OCI-LY7 (cell line): ENCODE data around the gene SPSB2. TPM values are rescaled to one million over a fixed set of nuclear protein-coding genes. Genes with fewer than 3 reads are reported as not detected.
"Not testable (repeated sequence)": the region's sequence is repeated elsewhere in the genome, so short reads cannot be mapped to it uniquely, and the experiment has no call there.

Source experiments
- BruUV-seq: library from RNA; stranded (reverse); fragments of 400-500 nt; replicated peaks from 2 replicates; lab custom pipeline; 2021; lab: Mats Ljungman, UMichigan
- CTCF ChIA-PET: fragments of 300-600 bp; sonication (Branson Sonifier 250); formaldehyde crosslinking; loops from one replicate; lab custom pipeline; 2022; ENCODE audit warnings: antibody characterized with exemption; ENCODE audit not compliant: unreplicated experiment; lab: Charles Lee
- POLR2A ChIA-PET: fragments of 300-600 bp; sonication (Branson Sonifier 250); formaldehyde crosslinking; loops from one replicate; lab custom pipeline; 2022; ENCODE audit warnings: antibody characterized with exemption; lab: Charles Lee
- DNase-seq: peaks from one replicate; pipeline ENCODE4 v3.0.0-alpha.2; 2015; ENCODE audit warnings: low spot score
- H2AFZ ChIP-seq: fragments of 200-600 bp; sonication (generic), shearing (Covaris generic); 2 replicates; pipeline ENCODE4 v1.6.1; 2014; ENCODE audit warnings: mild to moderate bottlenecking, antibody characterized with exemption, low read length, moderate library complexity
- H3K27ac ChIP-seq: fragments of 200-600 bp; sonication (generic); 2 replicates; pipeline ENCODE4 v1.5.1; 2014; ENCODE audit warnings: mixed run types, low read depth, mild to moderate bottlenecking, moderate library complexity, low read length, inconsistent platforms; ENCODE audit not compliant: poor library complexity, severe bottlenecking
- H3K36me3 ChIP-seq: fragments of 200-600 bp; sonication (generic); 2 replicates; pipeline ENCODE4 v1.6.1; 2014; ENCODE audit warnings: mild to moderate bottlenecking, antibody characterized with exemption, low read length, moderate library complexity, mixed read lengths; ENCODE audit not compliant: insufficient read depth
- H3K4me1 ChIP-seq: fragments of 200-600 bp; sonication (generic); 2 replicates; pipeline ENCODE4 v1.5.1; 2014; ENCODE audit warnings: mild to moderate bottlenecking, low read length; ENCODE audit not compliant: insufficient read depth, poor library complexity, severe bottlenecking
- H3K4me2 ChIP-seq: fragments of 200-600 bp; sonication (generic); 2 replicates; pipeline ENCODE4 v1.6.1; 2014; ENCODE audit warnings: mild to moderate bottlenecking, low read length
- H3K4me3 ChIP-seq: fragments of 200-600 bp; sonication (generic); 2 replicates; pipeline ENCODE4 v1.5.1; 2014; ENCODE audit warnings: mild to moderate bottlenecking, low read depth, low read length; ENCODE audit not compliant: poor library complexity, severe bottlenecking
- H3K79me2 ChIP-seq: fragments of 200-600 bp; sonication (generic); 2 replicates; pipeline ENCODE4 v1.6.1; 2016; ENCODE audit warnings: low read depth, mild to moderate bottlenecking, low read length, moderate library complexity, mixed read lengths; ENCODE audit not compliant: insufficient read depth
- H3K9me2 ChIP-seq: fragments of 200-600 bp; sonication (generic); 2 replicates; pipeline ENCODE4 v1.6.1; 2016; ENCODE audit warnings: mild to moderate bottlenecking, low read length, mixed read lengths; ENCODE audit not compliant: insufficient read depth
- H3K9me3 ChIP-seq: fragments of 200-600 bp; sonication (generic); 2 replicates; pipeline ENCODE4 v1.6.1; 2014; ENCODE audit warnings: mild to moderate bottlenecking, mixed run types, low read length, mixed read lengths
- H4K20me1 ChIP-seq: fragments of 200-600 bp; sonication (generic); 2 replicates; pipeline ENCODE4 v1.6.1; 2014; ENCODE audit warnings: mild to moderate bottlenecking, antibody characterized with exemption, low read length, moderate library complexity, mixed read lengths; ENCODE audit not compliant: insufficient read depth
- CTCF ChIP-seq: fragments of 200-600 bp; sonication (generic); conservative IDR thresholded peaks from 2 replicates; pipeline ENCODE4 v1.5.1; 2014; ENCODE audit warnings: mild to moderate bottlenecking, antibody characterized with exemption, low read length, moderate library complexity, mixed read lengths
- EZH2phosphoT487 ChIP-seq: fragments of 200-600 bp; sonication (generic); IDR thresholded peaks from 2 replicates; pipeline ENCODE4 v1.6.1; 2018; ENCODE audit warnings: low read depth, borderline replicate concordance, mild to moderate bottlenecking, mixed run types, antibody characterized with exemption, low read length, moderate library complexity, mixed read lengths
- intact Hi-C: fragments of 100-400 bp; cut with micrococcal nuclease; formaldehyde crosslinking; loops from one replicate; pipeline ENCODE4 v1.10.0; 2022; ENCODE audit not compliant: unreplicated experiment
- total RNA-seq, 2 experiments: library from RNA; depleted of rRNA in 1 of 2; stranded (reverse); fragments of >200 nt in 1 of 2; shearing (Covaris generic) in 1 of 2; gene quantifications; 2 replicates each; pipeline ENCODE4 v1.2.3, GENCODE V29; 2014 to 2022

SPSB2 gene
- total RNA-seq, 2 experiments from 2014 or later, result 8.3 to 8.5 TPM

GRCh38 chr12:6884539-6884938 is 11.4 kb upstream of the SPSB2 start:
- H3K79me2 ChIP-seq, result no peaks in the 10 kb centered on the region
- no peak overlapping the region for H3K27ac ChIP-seq
- H4K20me1 ChIP-seq, result no peaks in the 10 kb centered on the region
- H3K4me3 ChIP-seq, result no peak overlapping the region
- H3K9me3 ChIP-seq, result no peaks in the 10 kb centered on the region
- no peak for DNase-seq
- no peak overlapping the region for H2AFZ ChIP-seq
- BruUV-seq, result no TSS peak
- peaks cover 16% of the 10 kb centered on the region; the same call in 1 of the 2 replicates for H3K36me3 ChIP-seq
- peaks cover 9% of the 10 kb centered on the region for H3K4me1 ChIP-seq
- TF ChIP-seq CTCF (no peak), EZH2phosphoT487 (no peak)
- H3K4me2 ChIP-seq, result no peak overlapping the region
- H3K9me2 ChIP-seq, result no peaks in the 10 kb centered on the region
- ChIA-PET CTCF (interaction anchor here (0.8 kb wide), 1 partner anchor 15 kb away, joined by 4 read pairs; no protein-coding TSS in a partner anchor), POLR2A (interaction anchor here (0.7 to 1.0 kb wide), 3 partner anchors 12 to 161 kb away, joined by 3 to 5 read pairs (median 5); partner anchors contain the start of gene USP5)
- intact Hi-C loops, result no loop called here

GRCh38 chr12:6883683-6884082 is 10.6 kb upstream of the SPSB2 start:
- Histone ChIP-seq H3K9me3 (no peaks in the 10 kb centered on the region), H3K9me2 (no peaks in the 10 kb centered on the region), H3K79me2 (no peaks in the 10 kb centered on the region), H2AFZ (no peak overlapping the region), H3K36me3 (peaks cover 16% of the 10 kb centered on the region; the same call in 1 of the 2 replicates), H3K4me2 (no peak overlapping the region), H3K4me1 (peaks cover 9% of the 10 kb centered on the region), H3K27ac (no peak overlapping the region), H4K20me1 (no peaks in the 10 kb centered on the region), H3K4me3 (no peak overlapping the region)
- CTCF ChIA-PET, result no interaction called here
- no TSS peak for BruUV-seq
- POLR2A ChIA-PET, result no interaction called here
- intact Hi-C loops, result no loop called here
- TF ChIP-seq CTCF (no peak), EZH2phosphoT487 (no peak)
- no peak for DNase-seq

GRCh38 chr12:6883252-6883651 is 10.1 kb upstream of the SPSB2 start:
- Histone ChIP-seq H3K4me2 (no peak overlapping the region), H3K79me2 (no peaks in the 10 kb centered on the region), H3K36me3 (peaks cover 16% of the 10 kb centered on the region; the same call in 1 of the 2 replicates), H3K9me3 (no peaks in the 10 kb centered on the region), H2AFZ (no peak overlapping the region), H3K9me2 (no peaks in the 10 kb centered on the region), H3K4me3 (no peak overlapping the region), H3K27ac (no peak overlapping the region), H4K20me1 (no peaks in the 10 kb centered on the region), H3K4me1 (peaks cover 9% of the 10 kb centered on the region)
- CTCF ChIA-PET, result no interaction called here
- TF ChIP-seq CTCF (no peak), EZH2phosphoT487 (no peak)
- intact Hi-C loops, result no loop called here
- DNase-seq, result no peak
- POLR2A ChIA-PET, result interaction anchor here (0.7 kb wide), 2 partner anchors 10 to 115 kb away, joined by 3 read pairs; partner anchors contain the start of gene SPSB2
- BruUV-seq, result no TSS peak

- H3K79me2 ChIP-seq, CTCF ChIA-PET, H2AFZ ChIP-seq, BruUV-seq, H3K4me2 ChIP-seq, H3K4me3 ChIP-seq, H4K20me1 ChIP-seq, intact Hi-C loops, H3K27ac ChIP-seq, H3K9me3 ChIP-seq, H3K4me1 ChIP-seq, DNase-seq, H3K9me2 ChIP-seq: not testable (repeated sequence)
- POLR2A ChIA-PET, result interaction anchor here (0.6 kb wide), 1 partner anchor 14 kb away, joined by 5 read pairs; no protein-coding TSS in a partner anchor
- peaks cover 20% of the 10 kb centered on the region; the same call in 1 of the 2 replicates for H3K36me3 ChIP-seq
Observed at GRCh38 chr12:6879824-6880223, 6.7 kb upstream of the SPSB2 start.
